ENCODE results near the gene USP49.

USP49 gene

DNA sequence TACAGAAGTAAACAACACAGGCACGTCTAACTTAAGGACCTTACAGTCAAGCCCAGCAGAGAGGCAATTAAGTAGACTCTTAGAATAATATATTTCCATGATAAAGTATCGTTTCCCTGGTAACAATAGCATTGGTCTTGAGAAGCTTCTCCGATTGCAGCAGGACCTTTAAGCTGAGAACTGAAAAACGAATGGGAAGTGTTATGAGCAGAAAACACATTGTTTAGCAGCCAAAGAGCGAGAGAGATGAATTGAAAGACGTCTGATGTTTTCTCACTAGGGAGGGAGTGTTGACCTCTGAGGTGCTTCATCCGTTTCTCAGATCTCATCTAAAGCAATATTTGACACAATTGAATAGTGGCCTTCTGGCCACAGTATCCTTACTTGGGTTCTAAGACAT lies 27.0 kb upstream of the USP49 start:
- Histone ChIP-seq H4K20me1 (ENCODE audit: insufficient read depth, low read length) (peaks cover 32% of the 10 kb centered on the region), H3K36me3 (ENCODE audit: insufficient read depth, low read length) (peaks cover 38% of the 10 kb centered on the region), H3K27me3 (ENCODE audit: insufficient read depth, low read length, poor library complexity) (no peaks in the 10 kb centered on the region), H3K79me2 (ENCODE audit: insufficient read depth, low read length) (peaks cover 84% of the 10 kb centered on the region), H3K27ac (ENCODE audit: low read length) (peak overlapping the region; percentile 96), H3K9me3 (ENCODE audit: insufficient read depth, low read length, severe bottlenecking) (no peaks in the 10 kb centered on the region), H3K9ac (ENCODE audit: low read depth, low read length) (peak overlapping the region; percentile 83), H2AFZ (ENCODE audit: low read depth, low read length) (no peak overlapping the region), H3K4me1 (ENCODE audit: insufficient read depth, low read length) (peaks cover 51% of the 10 kb centered on the region), H3K4me3 (ENCODE audit: low read depth in 1 of 2, low read length in 2 of 2) (peak overlapping the region; percentile 73 to 76), H3K4me2 (ENCODE audit: insufficient read depth, low read length) (peak overlapping the region; percentile 73)
- TF ChIP-seq EZH2 (IDR thresholded peaks at IDR 0.05; ENCODE audit: borderline replicate concordance, low read depth, low read length, severe bottlenecking) (no peak), CTCF (IDR thresholded peaks at IDR 0.05; ENCODE audit: borderline replicate concordance, extremely low read depth, low read length, poor library complexity, severe bottlenecking) (no peak)
- no peak for DNase-seq
- ATAC-seq (ENCODE audit: insufficient read depth, low read depth) = no peak

- Histone ChIP-seq H3K4me1 (ENCODE audit: insufficient read depth, low read length) (peaks cover 49% of the 10 kb centered on the region), H2AFZ (ENCODE audit: low read depth, low read length) (peak overlapping the region; percentile 94), H3K79me2 (ENCODE audit: insufficient read depth, low read length) (peaks cover 82% of the 10 kb centered on the region), H3K9ac (ENCODE audit: low read depth, low read length) (peak overlapping the region; percentile 83), H3K27ac (ENCODE audit: low read length) (peak overlapping the region; percentile 96), H3K4me3 (ENCODE audit: low read depth in 1 of 2, low read length in 2 of 2) (peak overlapping the region; percentile 73 to 76), H3K36me3 (ENCODE audit: insufficient read depth, low read length) (peaks cover 35% of the 10 kb centered on the region), H4K20me1 (ENCODE audit: insufficient read depth, low read length) (peaks cover 29% of the 10 kb centered on the region), H3K4me2 (ENCODE audit: insufficient read depth, low read length) (peak overlapping the region; percentile 73), H3K27me3 (ENCODE audit: insufficient read depth, low read length, poor library complexity) (no peaks in the 10 kb centered on the region), H3K9me3 (ENCODE audit: insufficient read depth, low read length, severe bottlenecking) (no peaks in the 10 kb centered on the region)
- ATAC-seq (ENCODE audit: insufficient read depth, low read depth) (peak; percentile 30; the same call in 2 of the 3 replicates), DNase-seq (no peak)
- no peak for TF ChIP-seq EZH2 (IDR thresholded peaks at IDR 0.05; ENCODE audit: borderline replicate concordance, low read depth, low read length, severe bottlenecking)
- TF ChIP-seq CTCF (IDR thresholded peaks at IDR 0.05; ENCODE audit: borderline replicate concordance, extremely low read depth, low read length, poor library complexity, severe bottlenecking) = no peak
These were observed 26.5 kb upstream of the USP49 start for GRCh38 chr6:41921712-41921998.

GRCh38 chr6:41920921-41921711 lies 25.9 kb upstream of the USP49 start, which contains the start of the genes BYSL and MED20:
Gene BYSL, plus strand, starts transcription at chr6:41921499. Its CDS starts 64 bp downstream, at chr6:41921563.
Gene MED20, minus strand, starts transcription at chr6:41921139. Its CDS starts 121 bp downstream, at chr6:41921018.
- peak within 1 kb of the TSS; percentile 73 to 76 for H3K4me3 ChIP-seq (ENCODE audit: low read depth in 1 of 2, low read length in 2 of 2)
- H3K27me3 ChIP-seq (ENCODE audit: insufficient read depth, low read length, poor library complexity) = no peaks in the 10 kb centered on the region
- H3K9me3 ChIP-seq (ENCODE audit: insufficient read depth, low read length, severe bottlenecking) = no peaks in the 10 kb centered on the region
- peak within 1 kb of the TSS; percentile 83 for H3K9ac ChIP-seq (ENCODE audit: low read depth, low read length)
- peaks cover 81% of the 10 kb centered on the region for H3K79me2 ChIP-seq (ENCODE audit: insufficient read depth, low read length)
- H3K36me3 ChIP-seq (ENCODE audit: insufficient read depth, low read length) = peaks cover 37% of the 10 kb centered on the region
- H3K27ac ChIP-seq (ENCODE audit: low read length) = peak within 1 kb of the TSS; percentile 96
- H3K4me1 ChIP-seq (ENCODE audit: insufficient read depth, low read length) = peaks cover 49% of the 10 kb centered on the region
- TF ChIP-seq CTCF (IDR thresholded peaks at IDR 0.05; ENCODE audit: borderline replicate concordance, extremely low read depth, low read length, poor library complexity, severe bottlenecking) (peak; percentile 95), EZH2 (IDR thresholded peaks at IDR 0.05; ENCODE audit: borderline replicate concordance, low read depth, low read length, severe bottlenecking) (no peak)
- peak within 1 kb of the TSS; percentile 73 for H3K4me2 ChIP-seq (ENCODE audit: insufficient read depth, low read length)
- DNase-seq (peak; percentile 93), ATAC-seq (ENCODE audit: insufficient read depth, low read depth) (peak; percentile 84)
- H2AFZ ChIP-seq (ENCODE audit: low read depth, low read length) = peak within 1 kb of the TSS; percentile 94
- peaks cover 29% of the 10 kb centered on the region for H4K20me1 ChIP-seq (ENCODE audit: insufficient read depth, low read length)

Measured in DND-41 (cell line).